H9 (cell line): ENCODE results near the gene MTIF2. TPM values are rescaled to one million over a fixed set of nuclear protein-coding genes. Genes with fewer than 3 reads are reported as not detected.
"Not testable (repeated sequence)": the region's sequence is repeated elsewhere in the genome, so short reads cannot be mapped to it uniquely, and the experiment has no call there.

ENCODE experiments used
- DNase-seq: peaks from one replicate; pipeline ENCODE4 v3.0.0-alpha.2; 2017
- H2AFZ ChIP-seq: one replicate; pipeline ENCODE4 v1.6.1; 2013; ENCODE audit warnings: mild to moderate bottlenecking, low read length, control low read depth, moderate library complexity
- H2AK5ac ChIP-seq: 2 replicates; pipeline ENCODE4 v1.6.1; 2013; ENCODE audit warnings: low read length, control low read depth, mixed read lengths; ENCODE audit not compliant: insufficient read length
- H2BK120ac ChIP-seq: one replicate; pipeline ENCODE4 v1.6.1; 2013; ENCODE audit warnings: low read depth, mild to moderate bottlenecking, low read length, control low read depth, inconsistent platforms; ENCODE audit not compliant: poor library complexity, severe bottlenecking
- H2BK12ac ChIP-seq: 2 replicates; pipeline ENCODE4 v1.6.1; 2013; ENCODE audit warnings: low read length, control low read depth, mixed read lengths, low read depth; ENCODE audit not compliant: insufficient read length
- H2BK15ac ChIP-seq: 2 replicates; pipeline ENCODE4 v1.6.1; 2013; ENCODE audit warnings: low read depth, low read length, control low read depth
- H2BK20ac ChIP-seq: one replicate; pipeline ENCODE4 v1.6.1; 2013; ENCODE audit warnings: low read depth, mild to moderate bottlenecking, low read length, control low read depth, inconsistent platforms; ENCODE audit not compliant: poor library complexity, severe bottlenecking
- H2BK5ac ChIP-seq: 2 replicates; pipeline ENCODE4 v1.6.1; 2013; ENCODE audit warnings: low read length, control low read depth, mixed read lengths; ENCODE audit not compliant: insufficient read length
- H3K14ac ChIP-seq: 2 replicates; pipeline ENCODE4 v1.6.1; 2013; ENCODE audit warnings: low read length, control low read depth; ENCODE audit not compliant: insufficient read depth
- H3K18ac ChIP-seq: 2 replicates; pipeline ENCODE4 v1.6.1; 2013; ENCODE audit warnings: low read depth, mild to moderate bottlenecking, mixed read lengths, low read length, control low read depth; ENCODE audit not compliant: insufficient read length
- H3K23ac ChIP-seq: 2 replicates; pipeline ENCODE4 v1.6.1; 2013; ENCODE audit warnings: low read length, control low read depth, mixed read lengths, low read depth; ENCODE audit not compliant: insufficient read length
- H3K23me2 ChIP-seq: 2 replicates; pipeline ENCODE4 v1.6.1; 2013; ENCODE audit warnings: low read depth, mild to moderate bottlenecking, mixed read lengths, low read length, control low read depth; ENCODE audit not compliant: insufficient read length, poor library complexity, severe bottlenecking
- H3K27ac ChIP-seq: 2 replicates; pipeline ENCODE4 v1.5.1; 2013; ENCODE audit warnings: low read length, control low read depth, mixed read lengths, low read depth; ENCODE audit not compliant: insufficient read length
- H3K27me3 ChIP-seq: 2 replicates; pipeline ENCODE4 v1.6.1; 2013; ENCODE audit warnings: low read length, control low read depth, inconsistent platforms; ENCODE audit not compliant: insufficient read depth
- H3K4ac ChIP-seq: 2 replicates; pipeline ENCODE4 v1.6.1; 2013; ENCODE audit warnings: low read depth, mild to moderate bottlenecking, control low read depth, inconsistent platforms, low read length, moderate library complexity
- H3K4me1 ChIP-seq: 2 replicates; pipeline ENCODE4 v1.6.1; 2013; ENCODE audit warnings: low read length, control low read depth, inconsistent platforms; ENCODE audit not compliant: insufficient read depth
- H3K4me2 ChIP-seq: 2 replicates; pipeline ENCODE4 v1.6.1; 2013; ENCODE audit warnings: low read length, control low read depth, mixed read lengths; ENCODE audit not compliant: insufficient read length, insufficient read depth
- H3K56ac ChIP-seq: 2 replicates; pipeline ENCODE4 v1.6.1; 2013; ENCODE audit warnings: low read depth, mild to moderate bottlenecking, mixed read lengths, low read length, control low read depth; ENCODE audit not compliant: insufficient read length
- H3K79me1 ChIP-seq: 2 replicates; pipeline ENCODE4 v1.6.1; 2013; ENCODE audit warnings: low read depth, mild to moderate bottlenecking, moderate library complexity, low read length, control low read depth, inconsistent platforms; ENCODE audit not compliant: insufficient read depth, poor library complexity, severe bottlenecking
- H3K79me2 ChIP-seq: 2 replicates; pipeline ENCODE4 v1.6.1; 2013; ENCODE audit warnings: low read length, control low read depth, inconsistent platforms; ENCODE audit not compliant: insufficient read depth
- H3K9ac ChIP-seq: 2 replicates; pipeline ENCODE4 v1.6.1; 2013; ENCODE audit warnings: low read length, control low read depth, mixed read lengths; ENCODE audit not compliant: insufficient read length; ENCODE audit errors: extremely low read depth
- H3K9me3 ChIP-seq: one replicate; pipeline ENCODE4 v1.6.1; 2013; ENCODE audit warnings: low read depth, low read length, inconsistent platforms; ENCODE audit not compliant: control insufficient read depth
- H3T11ph ChIP-seq: one replicate; pipeline ENCODE4 v1.6.1; 2013; ENCODE audit warnings: mild to moderate bottlenecking, low read length, control low read depth, inconsistent platforms
- H4K20me1 ChIP-seq: one replicate; pipeline ENCODE4 v1.6.1; 2013; ENCODE audit not compliant: control insufficient read depth, insufficient read length, insufficient read depth
- H4K5ac ChIP-seq: 2 replicates; pipeline ENCODE4 v1.6.1; 2013; ENCODE audit warnings: low read depth, mild to moderate bottlenecking, mixed read lengths, low read length, control low read depth; ENCODE audit not compliant: insufficient read length
- H4K8ac ChIP-seq: replicated peaks from 2 replicates; pipeline ENCODE4 v1.6.1; 2013; ENCODE audit warnings: low read length, control low read depth, mixed read lengths, low read depth; ENCODE audit not compliant: insufficient read length
- H4K91ac ChIP-seq: 2 replicates; pipeline ENCODE4 v1.6.1; 2013; ENCODE audit warnings: low read depth, mild to moderate bottlenecking, moderate library complexity, mixed read lengths, low read length, control low read depth; ENCODE audit not compliant: insufficient read length
- H3K27ac Mint-ChIP-seq, 3 experiments: 2 replicates in 2 of 3; 3 replicates in 1 of 3; pipeline ENCODE4 v1.8.0; 2020 to 2021; ENCODE audit warnings: mixed read lengths in 3 of 3, mild to moderate bottlenecking in 1 of 3, moderate library complexity in 1 of 3
- H3K27me3 Mint-ChIP-seq: 2 replicates; pipeline ENCODE4 v1.8.0; 2021; ENCODE audit warnings: low read depth, mild to moderate bottlenecking, moderate library complexity, mixed read lengths
- H3K36me3 Mint-ChIP-seq, 3 experiments: 2 replicates in 2 of 3; 3 replicates in 1 of 3; pipeline ENCODE4 v1.8.0; 2020 to 2021; ENCODE audit warnings: low read depth in 3 of 3, mixed read lengths in 3 of 3; ENCODE audit not compliant: insufficient read depth in 1 of 3
- H3K4me1 Mint-ChIP-seq, 2 experiments: 2 replicates each; pipeline ENCODE4 v1.8.0; 2020; ENCODE audit warnings: mixed read lengths in 2 of 2
- H3K4me3 Mint-ChIP-seq, 2 experiments: 2 replicates in 1 of 2; 3 replicates in 1 of 2; pipeline ENCODE4 v1.8.0; 2020 to 2021; ENCODE audit warnings: mild to moderate bottlenecking in 2 of 2, mixed read lengths in 2 of 2, moderate library complexity in 1 of 2
- H3K9me3 Mint-ChIP-seq, 2 experiments: 2 replicates in 1 of 2; 3 replicates in 1 of 2; pipeline ENCODE4 v1.8.0; 2020; ENCODE audit warnings: mild to moderate bottlenecking in 2 of 2, mixed read lengths in 2 of 2, moderate library complexity in 1 of 2
- CTCF ChIP-seq: fragments of 200-600 bp; sonication (generic); conservative IDR thresholded peaks from 3 replicates; pipeline ENCODE4 v1.8.0; 2021; ENCODE audit warnings: antibody characterized with exemption, mild to moderate bottlenecking
- whole genome bisulfite sequencing: extraction: QIAGEN DNeasy Blood & Tissue Kit; methylation state at CpG from one replicate; pipeline ENCODE4 v1.1.7; 2013; ENCODE audit warnings: missing lambda C conversion rate, low lambda C conversion rate, mixed read lengths; ENCODE audit not compliant: insufficient read length; ENCODE audit errors: extremely low coverage; 5-methylcytosine and 5-hydroxymethylcytosine counted together
- total RNA-seq: library from RNA; stranded (reverse); gene quantifications from 2 replicates; pipeline ENCODE4 v1.2.1, GENCODE V29; 2021

Gene MTIF2
- total RNA-seq, 1 experiment from 2014 or later, result 35.6 TPM

GRCh38 chr2:55196526-55196925 is 72.5 kb downstream of the MTIF2 start:
- Histone ChIP-seq H3K18ac (no peak overlapping the region), H4K91ac (no peak overlapping the region), H2BK20ac (no peak overlapping the region), H2BK5ac (no peak overlapping the region), H2BK12ac (no peak overlapping the region), H4K8ac (no peak overlapping the region), H3K79me1 (no peaks in the 10 kb centered on the region), H3K27ac (no peak overlapping the region), H3K4me2 (no peak overlapping the region), H3K4me1 (no peaks in the 10 kb centered on the region), H3K56ac (no peak overlapping the region), H3K23ac (no peak overlapping the region), H3K23me2 (no peaks in the 10 kb centered on the region), H3K9ac (no peak overlapping the region), H3K27me3 (no peaks in the 10 kb centered on the region), H3K4ac (no peak overlapping the region), H3K9me3 (no peaks in the 10 kb centered on the region), H2BK120ac (no peak overlapping the region), H3K14ac (no peak overlapping the region), H4K20me1 (peaks cover 4% of the 10 kb centered on the region), H2AFZ (no peak overlapping the region), H3T11ph (no peak overlapping the region), H3K79me2 (no peaks in the 10 kb centered on the region), H2AK5ac (no peak overlapping the region), H4K5ac (no peak overlapping the region), H2BK15ac (no peak overlapping the region)
- no peak for TF ChIP-seq CTCF
- H3K9me3 Mint-ChIP-seq, result peaks cover 3% of the 10 kb centered on the region in 2 experiments; a peak in 3 of 5 replicates
- no peaks in the 10 kb centered on the region for H3K4me1 Mint-ChIP-seq
- no CpG with 5 or more reads among the region's 2 CpGs for WGBS
- H3K27me3 Mint-ChIP-seq, result no peaks in the 10 kb centered on the region; the same call in 1 of the 2 replicates
- H3K27ac Mint-ChIP-seq, result no peak overlapping the region; a peak in 1 of 7 replicates
- H3K4me3 Mint-ChIP-seq, result no peak overlapping the region
- no peak for DNase-seq
- peaks cover 4 to 19% (median 13%) of the 10 kb centered on the region in 3 experiments for H3K36me3 Mint-ChIP-seq

GRCh38 chr2:55191888-55192287 is 77.1 kb downstream of the MTIF2 start:
- H3K79me1 ChIP-seq, H2BK120ac ChIP-seq, H2BK12ac ChIP-seq, H2BK5ac ChIP-seq, H3K27ac ChIP-seq, H3K27me3 Mint-ChIP-seq, H3K27me3 ChIP-seq, H2BK20ac ChIP-seq, H4K91ac ChIP-seq, H3K4me1 Mint-ChIP-seq, H3K27ac Mint-ChIP-seq, H3T11ph ChIP-seq, H3K23me2 ChIP-seq, H3K9me3 Mint-ChIP-seq, H2AFZ ChIP-seq, H3K4me2 ChIP-seq, H3K79me2 ChIP-seq, DNase-seq, H4K5ac ChIP-seq, H2AK5ac ChIP-seq, H3K9ac ChIP-seq, H3K4me1 ChIP-seq, H3K4me3 Mint-ChIP-seq, H4K20me1 ChIP-seq, H3K14ac ChIP-seq, H2BK15ac ChIP-seq, H4K8ac ChIP-seq, H3K23ac ChIP-seq, H3K4ac ChIP-seq, H3K56ac ChIP-seq, H3K18ac ChIP-seq, H3K9me3 ChIP-seq: not testable (repeated sequence)
- no CpG with 5 or more reads among the region's 2 CpGs for WGBS
- peaks cover 2 to 12% (median 4%) of the 10 kb centered on the region in 3 experiments; a peak in 5 of 7 replicates for H3K36me3 Mint-ChIP-seq
